DND-41 (cell line): ENCODE results near the gene TBATA.

Source experiments
- ATAC-seq: fragments of 200-7000 bp; cut with Tn5 transposase; 3 replicates; pipeline ENCODE4 v1.9.1; 2021; ENCODE audit warnings: low read depth; ENCODE audit not compliant: insufficient read depth
- DNase-seq: peaks from one replicate; pipeline ENCODE4 v3.0.0-alpha.2; 2020
- H2AFZ ChIP-seq: 2 replicates; pipeline ENCODE4 v1.6.0; 2012; ENCODE audit warnings: low read depth, low read length
- H3K27ac ChIP-seq: 2 replicates; pipeline ENCODE4 v1.5.1; 2012; ENCODE audit warnings: low read length, inconsistent platforms
- H3K27me3 ChIP-seq: fragments of 200-600 bp; sonication (generic); 2 replicates; pipeline ENCODE4 v1.6.0; 2012; ENCODE audit warnings: low read length, mild to moderate bottlenecking, inconsistent platforms; ENCODE audit not compliant: insufficient read depth, poor library complexity
- H3K36me3 ChIP-seq: 2 replicates; pipeline ENCODE4 v1.5.1; 2012; ENCODE audit warnings: low read length, inconsistent platforms; ENCODE audit not compliant: insufficient read depth
- H3K4me1 ChIP-seq: 2 replicates; pipeline ENCODE4 v1.5.1; 2012; ENCODE audit warnings: mild to moderate bottlenecking, low read length; ENCODE audit not compliant: insufficient read depth
- H3K4me2 ChIP-seq: 2 replicates; pipeline ENCODE4 v1.6.0; 2012; ENCODE audit warnings: mild to moderate bottlenecking, moderate library complexity, low read length, inconsistent platforms; ENCODE audit not compliant: insufficient read depth
- H3K4me3 ChIP-seq, 2 experiments: fragments of 200-600 bp in 1 of 2; shearing (Covaris generic) in 1 of 2; 2 replicates each; pipeline ENCODE4 v1.5.1; 2012 to 2016; ENCODE audit warnings: inconsistent platforms in 2 of 2, low read length in 2 of 2, mild to moderate bottlenecking in 2 of 2, low read depth in 1 of 2, moderate library complexity in 1 of 2
- H3K79me2 ChIP-seq: 2 replicates; pipeline ENCODE4 v1.6.0; 2012; ENCODE audit warnings: low read length, inconsistent platforms; ENCODE audit not compliant: insufficient read depth
- H3K9ac ChIP-seq: 2 replicates; pipeline ENCODE4 v1.6.0; 2012; ENCODE audit warnings: low read depth, mild to moderate bottlenecking, inconsistent platforms, low read length, moderate library complexity
- H3K9me3 ChIP-seq: 2 replicates; pipeline ENCODE4 v1.5.1; 2012; ENCODE audit warnings: low read length, moderate library complexity, mild to moderate bottlenecking, inconsistent platforms; ENCODE audit not compliant: insufficient read depth, severe bottlenecking
- H4K20me1 ChIP-seq: 2 replicates; pipeline ENCODE4 v1.6.0; 2012; ENCODE audit warnings: low read length; ENCODE audit not compliant: insufficient read depth
- EZH2 ChIP-seq: IDR thresholded peaks from 3 replicates; pipeline ENCODE4 v1.6.1; 2012; ENCODE audit warnings: borderline replicate concordance, low read depth, mild to moderate bottlenecking, moderate library complexity, low read length, inconsistent platforms; ENCODE audit not compliant: severe bottlenecking
- TF ChIP-seq, protein P1 (sequence below): IDR thresholded peaks from 2 replicates; pipeline ENCODE4 v1.5.1; 2012; ENCODE audit warnings: borderline replicate concordance, low read length, moderate library complexity, mild to moderate bottlenecking; ENCODE audit not compliant: poor library complexity, severe bottlenecking; ENCODE audit errors: extremely low read depth

Gene TBATA

DNA sequence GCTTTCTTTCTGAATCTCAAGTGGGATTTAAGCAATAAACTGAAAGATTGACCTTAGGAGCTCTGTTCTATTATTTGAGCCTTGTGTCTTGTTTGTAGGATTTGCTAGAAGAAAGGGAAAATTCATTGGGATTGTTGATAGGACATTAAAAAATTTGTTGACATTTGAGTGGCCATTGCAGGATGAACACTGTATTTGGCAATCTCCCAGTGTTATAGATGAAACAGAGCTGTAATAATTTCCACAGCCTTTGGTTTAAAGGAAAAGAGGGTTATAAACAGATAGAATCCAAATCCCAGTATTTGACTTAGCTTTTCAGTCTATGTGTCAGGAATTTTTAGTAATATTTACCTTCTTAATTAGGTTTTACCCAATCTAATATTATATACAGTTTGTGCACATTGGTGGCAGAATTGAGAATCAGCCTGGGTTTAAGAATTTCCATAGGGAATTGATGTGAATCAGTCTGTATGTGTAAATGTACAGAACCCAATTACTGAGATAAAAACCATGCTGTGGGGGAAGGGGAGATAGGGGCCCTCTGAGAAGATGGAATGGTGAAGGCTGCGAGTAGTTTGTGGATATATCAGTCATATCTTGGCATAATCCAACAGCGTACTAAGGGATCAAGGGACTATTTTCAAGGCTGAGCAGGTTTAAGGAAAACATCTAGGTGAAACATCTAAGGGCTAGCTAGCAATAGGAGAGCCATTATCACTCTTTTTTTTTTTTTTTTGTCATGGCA lies 37.1 kb upstream of the TBATA start:
- Histone ChIP-seq H3K36me3 (peaks cover 45% of the 10 kb centered on the region; the same call in 1 of the 2 replicates), H3K27me3 (no peaks in the 10 kb centered on the region), H3K4me3 (no peak overlapping the region), H3K9ac (no peak overlapping the region), H2AFZ (no peak overlapping the region), H3K9me3 (no peaks in the 10 kb centered on the region), H3K4me1 (peaks cover 5% of the 10 kb centered on the region), H3K79me2 (peaks cover 13% of the 10 kb centered on the region), H4K20me1 (peaks cover 5% of the 10 kb centered on the region; the same call in 1 of the 2 replicates), H3K4me2 (no peak overlapping the region), H3K27ac (no peak overlapping the region)
- ATAC-seq: no peak
- no peak for DNase-seq
- no peak for TF ChIP-seq EZH2
- TF ChIP-seq, protein P1, sequence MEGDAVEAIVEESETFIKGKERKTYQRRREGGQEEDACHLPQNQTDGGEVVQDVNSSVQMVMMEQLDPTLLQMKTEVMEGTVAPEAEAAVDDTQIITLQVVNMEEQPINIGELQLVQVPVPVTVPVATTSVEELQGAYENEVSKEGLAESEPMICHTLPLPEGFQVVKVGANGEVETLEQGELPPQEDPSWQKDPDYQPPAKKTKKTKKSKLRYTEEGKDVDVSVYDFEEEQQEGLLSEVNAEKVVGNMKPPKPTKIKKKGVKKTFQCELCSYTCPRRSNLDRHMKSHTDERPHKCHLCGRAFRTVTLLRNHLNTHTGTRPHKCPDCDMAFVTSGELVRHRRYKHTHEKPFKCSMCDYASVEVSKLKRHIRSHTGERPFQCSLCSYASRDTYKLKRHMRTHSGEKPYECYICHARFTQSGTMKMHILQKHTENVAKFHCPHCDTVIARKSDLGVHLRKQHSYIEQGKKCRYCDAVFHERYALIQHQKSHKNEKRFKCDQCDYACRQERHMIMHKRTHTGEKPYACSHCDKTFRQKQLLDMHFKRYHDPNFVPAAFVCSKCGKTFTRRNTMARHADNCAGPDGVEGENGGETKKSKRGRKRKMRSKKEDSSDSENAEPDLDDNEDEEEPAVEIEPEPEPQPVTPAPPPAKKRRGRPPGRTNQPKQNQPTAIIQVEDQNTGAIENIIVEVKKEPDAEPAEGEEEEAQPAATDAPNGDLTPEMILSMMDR: no peak

GRCh38 chr10:70820976-70821750 lies 36.0 kb upstream of the TBATA start:
- Histone ChIP-seq H3K27me3 (no peaks in the 10 kb centered on the region), H3K27ac (no peak overlapping the region), H2AFZ (no peak overlapping the region), H3K9ac (no peak overlapping the region), H3K4me2 (no peak overlapping the region), H3K36me3 (peaks cover 38% of the 10 kb centered on the region; the same call in 1 of the 2 replicates), H3K4me3 (no peak overlapping the region), H3K4me1 (peaks cover 16% of the 10 kb centered on the region), H4K20me1 (peaks cover 5% of the 10 kb centered on the region; the same call in 1 of the 2 replicates), H3K9me3 (no peaks in the 10 kb centered on the region), H3K79me2 (peaks cover 21% of the 10 kb centered on the region)
- no peak for TF ChIP-seq EZH2
- TF ChIP-seq, protein P1: peak; percentile 35
- no peak for ATAC-seq
- DNase-seq: no peak

- Histone ChIP-seq H3K4me2 (peak overlapping the region; percentile 97), H2AFZ (peak overlapping the region; percentile 91)
- DNase-seq: peak; percentile 47
These were observed 31.2 kb upstream of the TBATA start for GRCh38 chr10:70816220-70816894.

More at GRCh38 chr10:70816220-70816894, 31.2 kb upstream of the TBATA start:
- Histone ChIP-seq H3K9ac (peak overlapping the region; percentile 69), H3K27ac (peak overlapping the region; percentile 69), H3K4me1 (peaks cover 25% of the 10 kb centered on the region), H3K36me3 (peaks cover 23% of the 10 kb centered on the region; the same call in 1 of the 2 replicates), H3K4me3 (peak overlapping the region; percentile 77 to 94), H3K9me3 (no peaks in the 10 kb centered on the region), H3K79me2 (peaks cover 13% of the 10 kb centered on the region), H4K20me1 (0 out of 2 replicates have a peak, but pooled peaks cover under 1% of the 10 kb centered on the region), H3K27me3 (no peaks in the 10 kb centered on the region)
- peak; percentile 58 for ATAC-seq
- TF ChIP-seq, protein P1: no peak
- TF ChIP-seq EZH2: no peak
